Measurements from ENCODE around the gene BMP3. TPM values are rescaled to one million over a fixed set of nuclear protein-coding genes. Genes with fewer than 3 reads are reported as not detected.
"Not testable (repeated sequence)": the region's sequence is repeated elsewhere in the genome, so short reads cannot be mapped to it uniquely, and the experiment has no call there.

Gene BMP3, protein sequence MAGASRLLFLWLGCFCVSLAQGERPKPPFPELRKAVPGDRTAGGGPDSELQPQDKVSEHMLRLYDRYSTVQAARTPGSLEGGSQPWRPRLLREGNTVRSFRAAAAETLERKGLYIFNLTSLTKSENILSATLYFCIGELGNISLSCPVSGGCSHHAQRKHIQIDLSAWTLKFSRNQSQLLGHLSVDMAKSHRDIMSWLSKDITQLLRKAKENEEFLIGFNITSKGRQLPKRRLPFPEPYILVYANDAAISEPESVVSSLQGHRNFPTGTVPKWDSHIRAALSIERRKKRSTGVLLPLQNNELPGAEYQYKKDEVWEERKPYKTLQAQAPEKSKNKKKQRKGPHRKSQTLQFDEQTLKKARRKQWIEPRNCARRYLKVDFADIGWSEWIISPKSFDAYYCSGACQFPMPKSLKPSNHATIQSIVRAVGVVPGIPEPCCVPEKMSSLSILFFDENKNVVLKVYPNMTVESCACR
- 0.01 TPM for polyA plus RNA-seq (2012; ENCODE audit: low read depth, missing spikeins)

DNA sequence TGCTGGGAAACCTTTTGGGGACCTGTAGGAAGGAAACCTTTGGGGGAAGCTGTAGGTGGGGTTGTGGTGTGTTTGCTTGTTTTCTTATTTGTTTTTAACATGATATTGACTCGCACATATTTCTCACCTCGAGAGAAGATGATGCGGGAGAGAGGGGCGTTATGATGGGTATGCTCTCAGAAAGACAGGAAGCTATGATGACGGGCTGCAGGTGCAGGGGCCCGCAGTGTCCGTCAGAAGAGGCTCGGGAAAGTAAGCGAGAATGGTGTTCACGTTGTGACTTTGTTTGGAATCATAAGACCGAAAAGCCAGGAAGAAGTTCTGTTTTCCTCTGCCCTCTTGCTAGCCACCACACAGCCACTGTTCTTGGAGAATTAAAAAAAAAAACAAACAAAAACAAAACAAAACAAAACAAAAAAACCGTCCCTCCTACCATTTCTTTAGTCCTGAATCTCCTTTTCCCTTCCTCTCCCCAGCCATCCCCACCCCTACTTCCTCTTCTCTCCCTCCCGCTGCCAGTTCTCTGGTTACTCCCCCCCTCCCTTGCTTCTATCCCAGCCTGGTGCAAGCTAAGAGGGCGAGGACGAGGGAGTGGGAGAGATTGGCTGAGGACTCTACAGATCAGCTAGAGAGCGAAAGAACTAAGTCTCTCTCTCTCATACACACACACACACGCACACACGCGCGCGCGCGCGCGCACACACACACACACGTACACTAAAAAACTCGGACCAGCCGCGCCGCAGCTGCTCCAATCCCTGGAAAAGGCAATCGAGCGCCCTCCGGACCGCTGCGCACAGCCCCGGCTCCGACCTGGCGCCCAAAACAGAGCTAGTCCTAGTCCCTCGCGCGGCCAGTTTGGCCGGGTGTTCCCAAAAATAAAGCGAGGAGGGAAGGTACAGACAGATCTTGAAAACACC is at the start of gene BMP3:
Gene BMP3, plus strand, starts transcription at position 648 of the 920 bp plus-strand sequence. CDS start 577 bp downstream, outside the sequence.
- FAIRE-seq: peak; percentile 55
- DNase-seq (ENCODE audit: insufficient read length, low spot score): no peak
- TF ChIP-seq SPI1 (IDR thresholded peaks at IDR 0.05; ENCODE audit: low read depth, low read length): no peak
- no peak for TF ChIP-seq TAF1 (IDR thresholded peaks at IDR 0.05; ENCODE audit: low read depth, low read length)
- no peak for TF ChIP-seq PAX5 (IDR thresholded peaks at IDR 0.05; ENCODE audit: insufficient read depth, low read length, severe bottlenecking)
- TF ChIP-seq POU2F2 (IDR thresholded peaks at IDR 0.05; ENCODE audit: low read depth, low read length): no peak
- TF ChIP-seq POLR2A (IDR thresholded peaks at IDR 0.05; ENCODE audit: low read depth, low read length): no peak
- no peak for TF ChIP-seq POLR2AphosphoS5 (IDR thresholded peaks at IDR 0.05; ENCODE audit: low read depth, low read length)

DNA sequence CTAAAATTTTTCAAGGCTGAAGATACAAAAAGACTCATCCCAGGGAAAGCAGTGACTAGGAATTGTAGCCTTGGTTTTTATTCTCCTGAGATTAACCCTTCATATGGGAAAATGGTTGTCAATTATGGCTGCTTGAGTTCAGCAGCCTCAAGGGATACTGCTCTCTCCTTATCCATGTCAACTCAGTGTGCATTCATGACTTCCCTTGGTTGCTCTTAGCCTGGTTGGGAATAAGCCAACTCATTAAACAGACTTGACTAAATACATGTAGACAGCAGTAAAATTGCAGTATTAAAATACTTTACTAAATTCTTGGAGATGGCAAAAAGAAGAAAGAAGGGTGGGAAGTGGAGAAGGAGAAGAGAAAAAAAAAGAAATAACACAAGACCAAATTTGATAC is 44.5 kb upstream of the BMP3 start:
- no peak for TF ChIP-seq PAX5 (IDR thresholded peaks at IDR 0.05; ENCODE audit: insufficient read depth, low read length, severe bottlenecking)
- no peak for TF ChIP-seq POLR2AphosphoS5 (IDR thresholded peaks at IDR 0.05; ENCODE audit: low read depth, low read length)
- no peak for TF ChIP-seq TAF1 (IDR thresholded peaks at IDR 0.05; ENCODE audit: low read depth, low read length)
- no peak for TF ChIP-seq POLR2A (IDR thresholded peaks at IDR 0.05; ENCODE audit: low read depth, low read length)
- no peak for TF ChIP-seq SPI1 (IDR thresholded peaks at IDR 0.05; ENCODE audit: low read depth, low read length)
- TF ChIP-seq POU2F2 (IDR thresholded peaks at IDR 0.05; ENCODE audit: low read depth, low read length): no peak
- no peak for DNase-seq (ENCODE audit: insufficient read length, low spot score)
- no peak for FAIRE-seq

DNA sequence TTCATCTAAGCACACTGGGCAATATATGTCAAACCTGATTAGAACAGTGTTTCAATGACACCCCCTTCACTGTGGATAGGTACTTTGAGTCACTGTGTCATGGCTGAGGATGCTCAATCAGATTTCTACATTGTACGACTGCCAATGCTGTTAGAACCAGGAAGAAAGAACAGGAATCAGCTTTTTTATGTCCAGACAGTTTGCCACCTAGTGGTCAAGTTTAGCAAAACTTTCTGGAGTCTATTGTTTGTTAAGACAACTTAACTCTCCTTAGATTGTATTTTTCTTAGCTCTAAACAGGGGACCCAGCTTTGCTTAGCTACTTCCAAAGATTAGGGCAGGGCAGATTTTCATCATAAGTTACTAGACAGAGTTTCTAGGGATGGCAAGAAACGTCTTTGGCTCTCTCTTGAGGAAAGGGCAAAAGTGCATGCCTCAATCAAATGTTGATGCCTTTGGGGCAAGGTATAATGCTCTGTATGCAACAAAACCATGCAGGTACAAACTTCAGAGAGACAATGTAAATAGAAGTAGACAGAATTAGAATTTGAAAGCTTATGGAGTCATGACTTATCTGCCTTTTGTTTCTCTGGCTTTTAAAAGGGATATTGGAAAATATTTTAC is 40.5 kb upstream of the BMP3 start:
- DNase-seq (ENCODE audit: insufficient read length, low spot score): peak; percentile 4
- TF ChIP-seq POLR2AphosphoS5 (IDR thresholded peaks at IDR 0.05; ENCODE audit: low read depth, low read length) (no peak), POLR2A (IDR thresholded peaks at IDR 0.05; ENCODE audit: low read depth, low read length) (no peak), SPI1 (IDR thresholded peaks at IDR 0.05; ENCODE audit: low read depth, low read length) (no peak), PAX5 (IDR thresholded peaks at IDR 0.05; ENCODE audit: insufficient read depth, low read length, severe bottlenecking) (no peak), TAF1 (IDR thresholded peaks at IDR 0.05; ENCODE audit: low read depth, low read length) (no peak), POU2F2 (IDR thresholded peaks at IDR 0.05; ENCODE audit: low read depth, low read length) (no peak)
- FAIRE-seq: peak; percentile 89

DNA sequence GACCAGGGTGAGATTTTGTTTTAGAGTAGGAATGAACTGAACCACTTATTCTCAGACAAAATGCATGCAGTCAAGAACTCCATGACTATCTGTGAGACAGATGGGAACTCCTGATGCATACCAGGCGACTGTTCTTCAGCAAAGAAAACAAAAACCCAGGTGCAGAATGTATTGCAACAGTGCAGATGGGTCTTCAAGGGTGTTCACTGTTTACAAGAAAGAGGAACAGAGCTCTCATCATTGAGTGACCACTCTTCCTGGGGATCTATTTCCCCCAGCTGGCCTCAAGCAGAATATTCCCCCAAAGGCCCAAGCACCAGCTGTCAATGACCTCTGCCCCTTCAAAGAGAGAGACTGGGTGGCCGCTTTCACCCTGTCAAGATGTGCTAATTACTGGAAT is 39.7 kb upstream of the BMP3 start:
- DNase-seq (ENCODE audit: insufficient read length, low spot score) (no peak), FAIRE-seq (no peak)
- TF ChIP-seq POLR2A (IDR thresholded peaks at IDR 0.05; ENCODE audit: low read depth, low read length): no peak
- TF ChIP-seq SPI1 (IDR thresholded peaks at IDR 0.05; ENCODE audit: low read depth, low read length): peak; percentile 68

DNA sequence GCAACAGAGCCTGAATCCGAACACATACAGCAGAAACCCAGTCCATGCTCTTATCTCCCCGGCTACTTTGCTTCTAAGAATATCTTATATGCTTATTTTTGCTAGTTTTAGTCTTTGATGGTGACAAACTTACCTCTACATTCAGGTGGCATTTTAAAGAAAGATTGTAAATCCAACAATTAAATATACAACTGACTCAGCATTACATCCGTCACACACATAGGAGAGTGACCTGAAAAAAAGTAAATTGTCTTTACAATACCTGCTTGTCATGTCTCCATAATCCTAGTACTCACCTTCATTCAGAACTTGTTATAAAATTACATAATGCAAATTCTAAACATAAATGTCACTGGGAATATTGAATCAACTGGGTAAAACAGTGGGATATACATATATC is 30.6 kb upstream of the BMP3 start:
- DNase-seq (ENCODE audit: insufficient read length, low spot score) (no peak), FAIRE-seq (no peak)
- TF ChIP-seq TAF1 (IDR thresholded peaks at IDR 0.05; ENCODE audit: low read depth, low read length) (no peak), POLR2AphosphoS5 (IDR thresholded peaks at IDR 0.05; ENCODE audit: low read depth, low read length) (no peak), PAX5 (IDR thresholded peaks at IDR 0.05; ENCODE audit: insufficient read depth, low read length, severe bottlenecking) (no peak), SPI1 (IDR thresholded peaks at IDR 0.05; ENCODE audit: low read depth, low read length) (no peak), POLR2A (IDR thresholded peaks at IDR 0.05; ENCODE audit: low read depth, low read length) (no peak), POU2F2 (IDR thresholded peaks at IDR 0.05; ENCODE audit: low read depth, low read length) (no peak)

DNA sequence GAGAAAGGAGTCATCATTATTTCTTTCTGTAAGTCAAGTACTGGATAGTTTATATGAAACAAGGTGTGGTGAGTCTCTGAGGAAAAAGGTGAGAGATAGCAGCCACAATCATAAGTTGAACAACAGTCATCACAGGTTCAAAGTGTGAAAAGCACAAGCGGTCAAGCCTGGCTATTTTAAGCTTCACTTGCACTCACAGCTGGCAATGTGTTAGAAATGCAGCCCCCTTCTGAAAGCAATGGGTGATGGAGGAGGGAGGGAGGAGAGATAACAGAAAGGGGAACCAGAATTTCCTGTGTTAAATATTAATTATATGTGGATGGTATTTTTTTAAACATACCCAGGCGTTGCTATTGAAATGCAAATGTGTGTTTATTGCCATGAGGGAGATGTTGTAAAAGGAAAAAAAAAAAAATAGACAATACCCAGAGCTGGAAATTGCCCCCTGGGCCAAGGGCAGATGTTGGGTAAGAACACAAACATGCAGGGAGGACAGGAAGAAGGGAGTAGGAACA is 26.9 kb upstream of the BMP3 start:
- FAIRE-seq: peak; percentile 71
- no peak for DNase-seq (ENCODE audit: insufficient read length, low spot score)
- TF ChIP-seq TAF1 (IDR thresholded peaks at IDR 0.05; ENCODE audit: low read depth, low read length) (no peak), PAX5 (IDR thresholded peaks at IDR 0.05; ENCODE audit: insufficient read depth, low read length, severe bottlenecking) (no peak), POU2F2 (IDR thresholded peaks at IDR 0.05; ENCODE audit: low read depth, low read length) (no peak), POLR2AphosphoS5 (IDR thresholded peaks at IDR 0.05; ENCODE audit: low read depth, low read length) (no peak), SPI1 (IDR thresholded peaks at IDR 0.05; ENCODE audit: low read depth, low read length) (peak; percentile 18; the same call in 1 of the 2 replicates), POLR2A (IDR thresholded peaks at IDR 0.05; ENCODE audit: low read depth, low read length) (no peak)

DNA sequence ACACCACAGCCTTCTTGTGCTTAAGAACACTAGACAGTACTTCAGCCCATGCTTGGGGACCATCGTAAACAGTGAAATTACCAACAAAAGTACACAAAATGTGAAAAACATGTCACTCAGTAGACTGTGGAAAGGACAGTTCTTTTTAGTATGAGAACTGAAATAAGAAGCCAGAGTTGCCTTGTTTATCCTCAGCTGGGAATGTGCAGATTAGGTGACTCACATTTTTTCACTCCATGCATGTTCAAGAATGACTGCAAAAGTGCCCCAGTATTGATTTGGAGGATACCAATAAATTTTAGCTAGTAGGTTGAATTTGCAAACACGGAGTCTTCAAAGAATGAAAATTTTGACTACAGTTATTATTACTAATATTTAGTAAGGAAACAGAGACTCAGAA is 23.1 kb upstream of the BMP3 start:
- DNase-seq (ENCODE audit: insufficient read length, low spot score) (no peak), FAIRE-seq (no peak)
- no peak for TF ChIP-seq POLR2AphosphoS5 (IDR thresholded peaks at IDR 0.05; ENCODE audit: low read depth, low read length)
- no peak for TF ChIP-seq TAF1 (IDR thresholded peaks at IDR 0.05; ENCODE audit: low read depth, low read length)
- no peak for TF ChIP-seq POU2F2 (IDR thresholded peaks at IDR 0.05; ENCODE audit: low read depth, low read length)
- TF ChIP-seq POLR2A (IDR thresholded peaks at IDR 0.05; ENCODE audit: low read depth, low read length): no peak
- no peak for TF ChIP-seq PAX5 (IDR thresholded peaks at IDR 0.05; ENCODE audit: insufficient read depth, low read length, severe bottlenecking)
- TF ChIP-seq SPI1 (IDR thresholded peaks at IDR 0.05; ENCODE audit: low read depth, low read length): no peak

DNA sequence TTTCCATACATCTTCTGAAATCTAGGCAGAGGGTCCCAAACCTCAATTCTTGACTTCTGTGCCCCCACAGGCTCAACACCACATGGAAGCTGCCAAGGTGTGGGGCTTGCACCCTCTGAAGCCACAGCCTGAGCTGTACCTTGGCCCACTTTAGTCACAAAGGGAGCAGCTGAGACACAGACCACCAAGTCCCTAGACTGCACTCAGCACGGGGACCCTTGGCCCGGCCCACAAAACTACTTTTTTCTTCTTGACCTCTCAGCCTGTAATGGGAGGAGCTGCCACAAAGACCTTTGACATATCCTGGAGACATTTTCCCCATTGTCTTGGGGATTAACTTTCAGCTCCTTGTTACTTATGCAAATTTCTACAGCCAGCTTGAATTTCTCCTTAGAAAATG is 13.9 kb upstream of the BMP3 start:
- DNase-seq (ENCODE audit: insufficient read length, low spot score); FAIRE-seq: not testable (repeated sequence)

DNA sequence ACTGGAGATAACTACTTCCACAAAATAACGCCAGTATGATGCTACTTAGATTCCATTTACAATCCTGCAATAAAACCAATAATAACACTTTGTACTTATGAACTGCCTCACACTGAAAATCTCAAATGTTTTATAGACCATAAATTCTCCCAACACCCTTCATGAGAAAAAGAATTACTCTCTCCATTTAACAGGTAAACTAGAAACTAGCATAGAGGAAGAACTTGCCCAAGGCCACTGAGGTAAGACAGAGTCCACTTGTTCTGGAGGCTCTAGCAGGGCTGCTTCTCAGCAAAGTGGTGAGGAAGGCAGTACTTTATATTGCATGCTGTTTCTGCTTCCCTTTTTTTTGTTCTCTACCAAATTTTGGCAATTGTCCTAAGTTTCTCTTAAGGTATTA is 11.5 kb upstream of the BMP3 start:
- no peak for FAIRE-seq
- no peak for TF ChIP-seq TAF1 (IDR thresholded peaks at IDR 0.05; ENCODE audit: low read depth, low read length)
- TF ChIP-seq POLR2A (IDR thresholded peaks at IDR 0.05; ENCODE audit: low read depth, low read length): no peak
- no peak for TF ChIP-seq POLR2AphosphoS5 (IDR thresholded peaks at IDR 0.05; ENCODE audit: low read depth, low read length)
- no peak for TF ChIP-seq SPI1 (IDR thresholded peaks at IDR 0.05; ENCODE audit: low read depth, low read length)
- TF ChIP-seq PAX5 (IDR thresholded peaks at IDR 0.05; ENCODE audit: insufficient read depth, low read length, severe bottlenecking): no peak
- TF ChIP-seq POU2F2 (IDR thresholded peaks at IDR 0.05; ENCODE audit: low read depth, low read length): no peak
- DNase-seq (ENCODE audit: insufficient read length, low spot score): no peak
